Measurements from ENCODE around the gene CLCN6.

DNA sequence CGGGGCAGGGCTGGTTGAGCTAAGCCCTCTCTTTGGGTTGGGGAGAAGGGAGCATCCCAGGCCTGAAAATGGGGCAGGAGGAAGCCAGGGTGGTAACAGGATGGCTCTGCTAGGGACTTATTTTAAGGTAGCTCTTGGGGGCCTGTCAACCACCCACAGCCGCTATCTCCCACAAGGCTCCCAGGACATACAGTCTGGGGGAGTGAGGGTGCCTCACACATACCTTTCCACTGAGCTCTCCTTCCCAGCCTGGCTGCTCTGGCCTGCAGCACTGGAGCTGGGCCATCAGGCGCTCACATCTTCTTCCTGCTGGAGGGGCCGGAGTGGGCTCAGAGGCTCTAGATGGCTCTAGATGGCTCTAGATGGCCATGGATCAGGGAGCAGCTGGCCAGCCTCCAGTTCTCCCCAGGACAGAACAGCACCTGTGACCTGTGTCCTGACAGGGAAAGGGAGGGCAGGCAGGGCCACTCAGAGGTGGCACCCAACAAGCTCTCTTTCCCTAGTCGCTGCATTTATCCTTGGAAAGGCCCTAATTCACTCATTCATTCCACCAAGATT, 63.7 kb downstream of the CLCN6 start:
- TF ChIP-seq, protein P1, sequence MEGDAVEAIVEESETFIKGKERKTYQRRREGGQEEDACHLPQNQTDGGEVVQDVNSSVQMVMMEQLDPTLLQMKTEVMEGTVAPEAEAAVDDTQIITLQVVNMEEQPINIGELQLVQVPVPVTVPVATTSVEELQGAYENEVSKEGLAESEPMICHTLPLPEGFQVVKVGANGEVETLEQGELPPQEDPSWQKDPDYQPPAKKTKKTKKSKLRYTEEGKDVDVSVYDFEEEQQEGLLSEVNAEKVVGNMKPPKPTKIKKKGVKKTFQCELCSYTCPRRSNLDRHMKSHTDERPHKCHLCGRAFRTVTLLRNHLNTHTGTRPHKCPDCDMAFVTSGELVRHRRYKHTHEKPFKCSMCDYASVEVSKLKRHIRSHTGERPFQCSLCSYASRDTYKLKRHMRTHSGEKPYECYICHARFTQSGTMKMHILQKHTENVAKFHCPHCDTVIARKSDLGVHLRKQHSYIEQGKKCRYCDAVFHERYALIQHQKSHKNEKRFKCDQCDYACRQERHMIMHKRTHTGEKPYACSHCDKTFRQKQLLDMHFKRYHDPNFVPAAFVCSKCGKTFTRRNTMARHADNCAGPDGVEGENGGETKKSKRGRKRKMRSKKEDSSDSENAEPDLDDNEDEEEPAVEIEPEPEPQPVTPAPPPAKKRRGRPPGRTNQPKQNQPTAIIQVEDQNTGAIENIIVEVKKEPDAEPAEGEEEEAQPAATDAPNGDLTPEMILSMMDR (IDR thresholded peaks at IDR 0.05; ENCODE audit: low read depth, low read length) = no peak
- TF ChIP-seq EZH2phosphoT487 (IDR thresholded peaks at IDR 0.05; ENCODE audit: low read depth) = no peak
